ENCODE data around the gene CSRNP2. TPM values are rescaled to one million over a fixed set of nuclear protein-coding genes. Genes with fewer than 3 reads are reported as not detected.
A peak's percentile ranks its signal among the peaks of the same experiment; 100 is the strongest.

CSRNP2 gene
- total RNA-seq, 1 experiment from 2014 or later: 33.7 TPM

DNA sequence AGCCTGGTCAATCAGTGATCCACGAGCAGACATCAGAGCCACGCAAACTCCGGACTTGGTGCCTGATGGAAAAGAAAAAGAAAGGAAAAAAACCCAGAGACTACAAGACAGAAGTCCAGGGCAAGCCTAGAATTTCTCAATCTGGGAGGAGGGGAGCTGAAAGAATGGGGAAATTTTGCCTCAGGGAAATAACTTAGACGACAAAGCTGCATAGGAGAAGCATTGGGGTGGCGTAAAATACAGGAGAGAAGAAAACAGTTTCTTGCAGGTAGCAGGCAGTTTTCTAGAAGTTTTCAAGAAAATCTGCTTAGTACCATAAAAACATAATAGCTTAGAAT lies 54.6 kb downstream of the CSRNP2 start (continued):
- TF ChIP-seq, protein P1, sequence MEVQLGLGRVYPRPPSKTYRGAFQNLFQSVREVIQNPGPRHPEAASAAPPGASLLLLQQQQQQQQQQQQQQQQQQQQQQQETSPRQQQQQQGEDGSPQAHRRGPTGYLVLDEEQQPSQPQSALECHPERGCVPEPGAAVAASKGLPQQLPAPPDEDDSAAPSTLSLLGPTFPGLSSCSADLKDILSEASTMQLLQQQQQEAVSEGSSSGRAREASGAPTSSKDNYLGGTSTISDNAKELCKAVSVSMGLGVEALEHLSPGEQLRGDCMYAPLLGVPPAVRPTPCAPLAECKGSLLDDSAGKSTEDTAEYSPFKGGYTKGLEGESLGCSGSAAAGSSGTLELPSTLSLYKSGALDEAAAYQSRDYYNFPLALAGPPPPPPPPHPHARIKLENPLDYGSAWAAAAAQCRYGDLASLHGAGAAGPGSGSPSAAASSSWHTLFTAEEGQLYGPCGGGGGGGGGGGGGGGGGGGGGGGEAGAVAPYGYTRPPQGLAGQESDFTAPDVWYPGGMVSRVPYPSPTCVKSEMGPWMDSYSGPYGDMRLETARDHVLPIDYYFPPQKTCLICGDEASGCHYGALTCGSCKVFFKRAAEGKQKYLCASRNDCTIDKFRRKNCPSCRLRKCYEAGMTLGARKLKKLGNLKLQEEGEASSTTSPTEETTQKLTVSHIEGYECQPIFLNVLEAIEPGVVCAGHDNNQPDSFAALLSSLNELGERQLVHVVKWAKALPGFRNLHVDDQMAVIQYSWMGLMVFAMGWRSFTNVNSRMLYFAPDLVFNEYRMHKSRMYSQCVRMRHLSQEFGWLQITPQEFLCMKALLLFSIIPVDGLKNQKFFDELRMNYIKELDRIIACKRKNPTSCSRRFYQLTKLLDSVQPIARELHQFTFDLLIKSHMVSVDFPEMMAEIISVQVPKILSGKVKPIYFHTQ (CRISPR knock-in tag; IDR thresholded peaks at IDR 0.05): no peak
- no peak for TF ChIP-seq ZNF219 (CRISPR knock-in tag; IDR thresholded peaks at IDR 0.05; ENCODE audit: borderline replicate concordance)
- no peak for TF ChIP-seq RORB (CRISPR knock-in tag; IDR thresholded peaks at IDR 0.05)
- TF ChIP-seq, protein P2, sequence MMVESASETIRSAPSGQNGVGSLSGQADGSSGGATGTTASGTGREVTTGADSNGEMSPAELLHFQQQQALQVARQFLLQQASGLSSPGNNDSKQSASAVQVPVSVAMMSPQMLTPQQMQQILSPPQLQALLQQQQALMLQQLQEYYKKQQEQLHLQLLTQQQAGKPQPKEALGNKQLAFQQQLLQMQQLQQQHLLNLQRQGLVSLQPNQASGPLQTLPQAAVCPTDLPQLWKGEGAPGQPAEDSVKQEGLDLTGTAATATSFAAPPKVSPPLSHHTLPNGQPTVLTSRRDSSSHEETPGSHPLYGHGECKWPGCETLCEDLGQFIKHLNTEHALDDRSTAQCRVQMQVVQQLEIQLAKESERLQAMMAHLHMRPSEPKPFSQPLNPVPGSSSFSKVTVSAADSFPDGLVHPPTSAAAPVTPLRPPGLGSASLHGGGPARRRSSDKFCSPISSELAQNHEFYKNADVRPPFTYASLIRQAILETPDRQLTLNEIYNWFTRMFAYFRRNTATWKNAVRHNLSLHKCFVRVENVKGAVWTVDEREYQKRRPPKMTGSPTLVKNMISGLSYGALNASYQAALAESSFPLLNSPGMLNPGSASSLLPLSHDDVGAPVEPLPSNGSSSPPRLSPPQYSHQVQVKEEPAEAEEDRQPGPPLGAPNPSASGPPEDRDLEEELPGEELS (CRISPR knock-in tag; IDR thresholded peaks at IDR 0.05): no peak
- TF ChIP-seq, protein P3, sequence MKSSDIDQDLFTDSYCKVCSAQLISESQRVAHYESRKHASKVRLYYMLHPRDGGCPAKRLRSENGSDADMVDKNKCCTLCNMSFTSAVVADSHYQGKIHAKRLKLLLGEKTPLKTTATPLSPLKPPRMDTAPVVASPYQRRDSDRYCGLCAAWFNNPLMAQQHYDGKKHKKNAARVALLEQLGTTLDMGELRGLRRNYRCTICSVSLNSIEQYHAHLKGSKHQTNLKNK (CRISPR knock-in tag; IDR thresholded peaks at IDR 0.05): no peak
- TF ChIP-seq, protein P4, sequence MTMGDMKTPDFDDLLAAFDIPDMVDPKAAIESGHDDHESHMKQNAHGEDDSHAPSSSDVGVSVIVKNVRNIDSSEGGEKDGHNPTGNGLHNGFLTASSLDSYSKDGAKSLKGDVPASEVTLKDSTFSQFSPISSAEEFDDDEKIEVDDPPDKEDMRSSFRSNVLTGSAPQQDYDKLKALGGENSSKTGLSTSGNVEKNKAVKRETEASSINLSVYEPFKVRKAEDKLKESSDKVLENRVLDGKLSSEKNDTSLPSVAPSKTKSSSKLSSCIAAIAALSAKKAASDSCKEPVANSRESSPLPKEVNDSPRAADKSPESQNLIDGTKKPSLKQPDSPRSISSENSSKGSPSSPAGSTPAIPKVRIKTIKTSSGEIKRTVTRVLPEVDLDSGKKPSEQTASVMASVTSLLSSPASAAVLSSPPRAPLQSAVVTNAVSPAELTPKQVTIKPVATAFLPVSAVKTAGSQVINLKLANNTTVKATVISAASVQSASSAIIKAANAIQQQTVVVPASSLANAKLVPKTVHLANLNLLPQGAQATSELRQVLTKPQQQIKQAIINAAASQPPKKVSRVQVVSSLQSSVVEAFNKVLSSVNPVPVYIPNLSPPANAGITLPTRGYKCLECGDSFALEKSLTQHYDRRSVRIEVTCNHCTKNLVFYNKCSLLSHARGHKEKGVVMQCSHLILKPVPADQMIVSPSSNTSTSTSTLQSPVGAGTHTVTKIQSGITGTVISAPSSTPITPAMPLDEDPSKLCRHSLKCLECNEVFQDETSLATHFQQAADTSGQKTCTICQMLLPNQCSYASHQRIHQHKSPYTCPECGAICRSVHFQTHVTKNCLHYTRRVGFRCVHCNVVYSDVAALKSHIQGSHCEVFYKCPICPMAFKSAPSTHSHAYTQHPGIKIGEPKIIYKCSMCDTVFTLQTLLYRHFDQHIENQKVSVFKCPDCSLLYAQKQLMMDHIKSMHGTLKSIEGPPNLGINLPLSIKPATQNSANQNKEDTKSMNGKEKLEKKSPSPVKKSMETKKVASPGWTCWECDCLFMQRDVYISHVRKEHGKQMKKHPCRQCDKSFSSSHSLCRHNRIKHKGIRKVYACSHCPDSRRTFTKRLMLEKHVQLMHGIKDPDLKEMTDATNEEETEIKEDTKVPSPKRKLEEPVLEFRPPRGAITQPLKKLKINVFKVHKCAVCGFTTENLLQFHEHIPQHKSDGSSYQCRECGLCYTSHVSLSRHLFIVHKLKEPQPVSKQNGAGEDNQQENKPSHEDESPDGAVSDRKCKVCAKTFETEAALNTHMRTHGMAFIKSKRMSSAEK (CRISPR knock-in tag; IDR thresholded peaks at IDR 0.05; ENCODE audit: borderline replicate concordance): no peak

DNA sequence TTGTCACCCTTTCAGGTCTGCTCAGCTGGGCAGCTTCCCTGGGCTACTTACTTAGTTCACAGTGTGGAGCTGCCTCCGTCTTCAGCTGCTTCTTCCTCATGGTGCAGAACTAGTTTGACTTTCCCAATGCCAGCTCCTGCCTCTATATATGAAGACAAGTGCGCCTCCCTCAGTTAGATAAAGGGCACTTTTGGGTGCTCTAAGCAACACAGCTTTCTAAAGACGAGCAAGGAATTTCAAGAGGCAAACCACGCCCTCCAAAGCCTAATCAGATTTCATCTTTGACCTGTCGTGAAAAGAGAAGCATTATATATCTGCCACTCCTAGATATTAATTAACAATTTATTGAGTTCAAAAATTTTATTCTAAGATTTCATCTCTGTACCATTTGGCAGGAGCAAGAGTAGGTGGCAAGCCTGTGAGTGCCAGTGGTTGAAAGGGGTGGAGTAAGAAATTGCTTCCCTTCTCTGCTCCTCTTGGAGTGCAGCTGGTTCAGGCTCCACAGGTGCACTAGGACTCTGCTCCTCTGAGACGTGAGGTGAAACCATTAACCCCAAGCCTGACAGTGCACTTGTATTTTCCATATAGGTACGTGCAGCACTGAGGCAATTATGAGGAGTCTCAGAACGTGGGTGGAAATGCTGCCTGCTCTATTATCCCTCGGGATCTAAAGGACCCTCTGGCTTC lies 55.1 kb downstream of the CSRNP2 start:
- CTCF ChIA-PET: interaction anchor here (0.6 to 4.7 kb wide), 24 partner anchors 9 to 313 kb away, joined by 3 to 55 read pairs (median 4); partner anchors contain the start of genes ATF1, CSRNP2 and TMPRSS12
- POLR2A ChIA-PET: interaction anchor here (0.5 to 1.5 kb wide), 5 partner anchors 23 to 516 kb away, joined by 3 to 4 read pairs (median 3); partner anchors contain the start of genes ATF1, CSRNP2 and POU6F1
- peak overlapping the region; percentile 11 for H3K4me3 Mint-ChIP-seq
- no peak overlapping the region for H3K27ac Mint-ChIP-seq
- no peaks in the 10 kb centered on the region for H3K27me3 Mint-ChIP-seq (ENCODE audit: low read depth)
- DNase-seq (ENCODE audit: low spot score): no peak
- peaks cover 41% of the 10 kb centered on the region for H3K4me1 Mint-ChIP-seq
- peak; percentile 23 for ATAC-seq
- H3K36me3 Mint-ChIP-seq: no peaks in the 10 kb centered on the region
- H3K9me3 Mint-ChIP-seq: no peaks in the 10 kb centered on the region
- TF ChIP-seq ZNF317 (CRISPR knock-in tag; IDR thresholded peaks at IDR 0.05; ENCODE audit: borderline replicate concordance, low read depth) (no peak), ZNF263 (CRISPR knock-in tag; IDR thresholded peaks at IDR 0.05; ENCODE audit: low read depth) (no peak), FOXJ3 (CRISPR knock-in tag; IDR thresholded peaks at IDR 0.05; ENCODE audit: borderline replicate concordance) (no peak), SOX15 (CRISPR knock-in tag; IDR thresholded peaks at IDR 0.05) (no peak), ZNF423 (CRISPR knock-in tag; IDR thresholded peaks at IDR 0.05) (no peak), SMAD4 (CRISPR knock-in tag; IDR thresholded peaks at IDR 0.05) (no peak), IRF2 (CRISPR knock-in tag; IDR thresholded peaks at IDR 0.05; ENCODE audit: borderline replicate concordance, low read depth) (no peak), FOXK1 (CRISPR knock-in tag; IDR thresholded peaks at IDR 0.05) (no peak), ZNF219 (CRISPR knock-in tag; IDR thresholded peaks at IDR 0.05; ENCODE audit: borderline replicate concordance) (no peak), HMGA2 (CRISPR knock-in tag; IDR thresholded peaks at IDR 0.05) (no peak), CREB1 (CRISPR knock-in tag; IDR thresholded peaks at IDR 0.05) (no peak), FOXP1 (CRISPR knock-in tag; IDR thresholded peaks at IDR 0.05; ENCODE audit: borderline replicate concordance) (no peak), TEAD1 (CRISPR knock-in tag; IDR thresholded peaks at IDR 0.05) (no peak), SMAD3 (CRISPR knock-in tag; IDR thresholded peaks at IDR 0.05; ENCODE audit: borderline replicate concordance) (no peak), ZNF138 (CRISPR knock-in tag; conservative IDR thresholded peaks at IDR 0.05) (no peak)
- TF ChIP-seq, protein P5, sequence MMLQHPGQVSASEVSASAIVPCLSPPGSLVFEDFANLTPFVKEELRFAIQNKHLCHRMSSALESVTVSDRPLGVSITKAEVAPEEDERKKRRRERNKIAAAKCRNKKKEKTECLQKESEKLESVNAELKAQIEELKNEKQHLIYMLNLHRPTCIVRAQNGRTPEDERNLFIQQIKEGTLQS (CRISPR knock-in tag; conservative IDR thresholded peaks at IDR 0.05): no peak
- TF ChIP-seq, protein P1 (CRISPR knock-in tag; IDR thresholded peaks at IDR 0.05): no peak
